GM12874 (cell line): Measurements from ENCODE around the gene PDIA4.

Experiments used
- TF ChIP-seq, protein P1 (sequence below): IDR thresholded peaks from 2 replicates; pipeline ENCODE4 v1.5.1; 2011; ENCODE audit warnings: low read depth, mild to moderate bottlenecking, control low read depth, low read length, moderate library complexity; ENCODE audit not compliant: insufficient read depth

PDIA4 gene

DNA sequence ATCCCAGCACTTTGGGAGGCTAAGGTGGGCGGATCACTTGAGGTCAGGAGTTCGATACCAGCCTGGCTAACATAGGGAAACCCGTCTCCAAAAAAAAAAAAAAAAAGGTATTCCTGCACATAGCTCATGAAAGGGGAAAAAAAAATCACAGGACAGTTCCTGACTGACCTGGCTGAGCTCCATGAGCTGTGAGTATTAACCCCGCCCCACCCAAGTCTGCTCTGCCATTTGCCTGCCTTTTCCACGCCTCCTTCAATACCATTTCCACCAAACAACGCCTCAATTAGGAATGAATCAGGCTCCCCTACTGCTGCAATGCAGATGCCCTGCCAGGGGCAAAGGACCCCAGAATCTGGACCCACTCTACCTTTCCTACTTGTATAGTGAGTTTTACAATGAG, 55.0 kb downstream of the PDIA4 start:
- TF ChIP-seq, protein P1, sequence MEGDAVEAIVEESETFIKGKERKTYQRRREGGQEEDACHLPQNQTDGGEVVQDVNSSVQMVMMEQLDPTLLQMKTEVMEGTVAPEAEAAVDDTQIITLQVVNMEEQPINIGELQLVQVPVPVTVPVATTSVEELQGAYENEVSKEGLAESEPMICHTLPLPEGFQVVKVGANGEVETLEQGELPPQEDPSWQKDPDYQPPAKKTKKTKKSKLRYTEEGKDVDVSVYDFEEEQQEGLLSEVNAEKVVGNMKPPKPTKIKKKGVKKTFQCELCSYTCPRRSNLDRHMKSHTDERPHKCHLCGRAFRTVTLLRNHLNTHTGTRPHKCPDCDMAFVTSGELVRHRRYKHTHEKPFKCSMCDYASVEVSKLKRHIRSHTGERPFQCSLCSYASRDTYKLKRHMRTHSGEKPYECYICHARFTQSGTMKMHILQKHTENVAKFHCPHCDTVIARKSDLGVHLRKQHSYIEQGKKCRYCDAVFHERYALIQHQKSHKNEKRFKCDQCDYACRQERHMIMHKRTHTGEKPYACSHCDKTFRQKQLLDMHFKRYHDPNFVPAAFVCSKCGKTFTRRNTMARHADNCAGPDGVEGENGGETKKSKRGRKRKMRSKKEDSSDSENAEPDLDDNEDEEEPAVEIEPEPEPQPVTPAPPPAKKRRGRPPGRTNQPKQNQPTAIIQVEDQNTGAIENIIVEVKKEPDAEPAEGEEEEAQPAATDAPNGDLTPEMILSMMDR, result no peak

DNA sequence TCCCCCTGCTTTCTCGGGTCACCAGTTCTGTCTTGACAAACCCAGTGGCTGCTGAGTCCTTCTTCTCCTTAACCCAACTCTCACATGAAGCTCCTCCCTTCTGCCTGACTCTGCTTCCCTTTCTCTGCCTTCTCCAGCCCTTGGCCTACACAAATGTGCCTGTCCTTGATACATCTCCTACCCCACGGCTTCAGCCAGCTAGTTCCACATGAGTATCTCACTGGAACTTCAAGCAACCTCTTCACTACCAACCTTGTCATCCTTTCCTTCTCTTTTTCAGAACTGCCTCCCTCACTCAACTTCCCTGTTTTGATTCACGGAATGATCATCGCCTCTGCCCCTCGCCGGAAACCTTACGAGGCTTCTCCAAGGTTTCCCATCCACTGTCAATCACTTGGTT, 55.9 kb downstream of the PDIA4 start:
- TF ChIP-seq, protein P1, result no peak

DNA sequence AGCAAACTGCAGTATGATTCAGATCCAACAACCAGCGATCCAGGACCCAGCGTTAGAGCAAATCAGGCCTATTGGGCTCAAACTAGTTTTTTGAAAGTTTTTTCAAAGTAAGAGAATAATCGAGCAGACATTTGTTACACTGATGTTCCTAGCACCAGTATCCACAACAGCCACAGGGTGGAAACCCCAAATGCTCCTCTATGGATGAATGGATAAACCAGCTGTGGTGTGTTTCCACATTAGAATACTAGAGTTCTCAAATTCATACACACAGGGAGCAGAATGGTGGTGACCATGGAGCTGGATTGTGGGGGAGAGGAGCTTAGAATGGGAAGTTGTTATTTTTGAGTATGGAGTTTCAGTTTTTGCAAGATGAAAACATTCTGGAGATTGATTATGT, 60.7 kb downstream of the PDIA4 start:
- TF ChIP-seq, protein P1, result no peak

DNA sequence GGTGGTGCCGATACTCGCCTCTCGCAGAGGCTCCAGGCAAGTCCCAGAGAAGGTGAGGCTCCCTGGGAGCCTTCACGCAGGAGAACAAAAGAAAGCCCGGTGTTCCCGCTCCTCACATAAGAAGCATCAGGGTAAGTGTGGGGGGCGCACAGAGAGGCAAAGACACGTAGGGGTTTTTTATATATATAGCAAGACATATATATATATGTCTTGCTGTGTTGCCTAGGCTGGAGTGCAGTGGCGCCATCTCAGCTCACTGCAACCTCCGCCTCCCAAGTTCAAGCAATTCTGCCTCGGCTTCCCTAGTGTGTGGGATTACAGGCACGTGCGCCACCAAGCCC, 61.3 kb downstream of the PDIA4 start:
- TF ChIP-seq, protein P1, result no peak

DNA sequence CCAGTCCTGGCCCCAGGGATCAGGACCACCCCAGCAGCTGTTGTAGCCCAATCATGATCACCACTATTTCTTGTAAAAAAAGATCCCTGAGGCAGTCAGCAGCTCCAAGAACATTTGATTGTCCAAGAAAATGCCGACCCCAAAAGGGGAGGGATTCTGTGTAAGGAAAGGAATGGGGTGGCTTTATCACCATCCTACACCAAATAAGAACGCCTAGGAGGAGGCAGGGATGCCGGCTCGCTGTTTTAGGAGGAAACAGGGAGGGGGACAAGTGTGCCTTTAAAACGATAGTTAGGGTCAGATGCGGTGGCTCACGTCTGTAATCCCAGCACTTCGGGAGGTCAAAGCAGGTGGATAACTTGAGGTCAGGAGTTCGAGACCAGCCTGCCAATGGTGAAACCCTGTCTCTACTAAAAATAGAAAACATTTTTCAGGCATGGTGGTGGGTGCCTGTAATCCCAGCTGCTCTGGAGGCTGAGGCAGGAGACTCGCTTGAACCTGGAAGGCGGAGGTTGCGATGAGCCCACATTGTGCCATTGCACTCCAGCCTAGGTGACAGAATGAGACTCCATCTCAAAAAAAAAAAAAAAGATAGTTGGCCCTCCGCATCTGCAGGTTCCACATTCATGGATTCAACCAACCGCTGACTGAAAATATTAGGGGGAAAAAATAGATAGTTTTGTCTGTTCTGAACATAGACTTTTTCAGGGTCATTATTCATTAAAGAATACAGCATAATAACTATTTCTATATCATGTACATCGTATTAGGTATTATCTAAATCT, 63.6 kb downstream of the PDIA4 start:
- TF ChIP-seq, protein P1, result no peak

DNA sequence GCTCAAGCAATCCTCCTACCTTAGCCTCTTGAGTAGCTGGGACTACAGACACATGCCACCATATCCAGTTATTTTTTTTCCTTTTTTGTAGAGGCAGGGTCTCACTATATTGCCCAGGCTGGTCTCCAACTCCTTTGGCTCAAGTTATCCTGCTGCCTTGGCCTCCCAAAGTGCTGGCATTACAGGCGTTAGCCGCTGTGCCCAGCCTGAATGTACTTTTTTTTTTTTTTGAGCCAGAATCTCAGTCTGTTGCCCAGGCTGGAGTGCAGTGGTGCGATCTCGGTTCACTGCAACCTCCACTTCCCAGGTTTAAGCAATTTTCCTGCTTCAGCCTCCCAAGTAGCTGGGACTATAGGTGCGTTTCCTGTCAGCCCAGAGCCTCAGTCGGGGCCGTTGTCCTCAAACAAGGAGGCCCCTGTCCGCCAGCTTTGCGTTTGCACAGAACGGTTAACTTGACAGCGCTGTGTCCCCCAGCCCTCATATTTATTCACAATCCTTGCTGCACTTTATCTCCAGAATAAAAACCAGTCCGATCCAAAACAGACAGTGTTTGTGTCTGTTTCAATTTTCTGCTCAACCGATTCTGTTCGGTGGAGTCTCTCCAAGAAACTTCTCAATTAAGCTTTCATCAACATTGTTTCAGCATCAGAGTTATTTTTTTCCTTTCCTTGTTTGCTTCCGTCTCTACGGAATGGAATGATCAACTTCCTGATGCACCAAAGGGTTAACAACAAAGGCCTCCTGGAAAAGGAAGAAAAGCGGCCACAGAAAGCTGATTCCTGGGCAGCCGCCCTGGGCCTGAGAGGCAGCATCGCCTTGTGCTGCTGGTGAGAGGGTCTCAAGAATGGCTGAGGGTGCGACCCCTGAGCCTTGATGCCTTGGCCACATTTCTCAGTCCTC, 64.5 kb downstream of the PDIA4 start:
- TF ChIP-seq, protein P1, result no peak

DNA sequence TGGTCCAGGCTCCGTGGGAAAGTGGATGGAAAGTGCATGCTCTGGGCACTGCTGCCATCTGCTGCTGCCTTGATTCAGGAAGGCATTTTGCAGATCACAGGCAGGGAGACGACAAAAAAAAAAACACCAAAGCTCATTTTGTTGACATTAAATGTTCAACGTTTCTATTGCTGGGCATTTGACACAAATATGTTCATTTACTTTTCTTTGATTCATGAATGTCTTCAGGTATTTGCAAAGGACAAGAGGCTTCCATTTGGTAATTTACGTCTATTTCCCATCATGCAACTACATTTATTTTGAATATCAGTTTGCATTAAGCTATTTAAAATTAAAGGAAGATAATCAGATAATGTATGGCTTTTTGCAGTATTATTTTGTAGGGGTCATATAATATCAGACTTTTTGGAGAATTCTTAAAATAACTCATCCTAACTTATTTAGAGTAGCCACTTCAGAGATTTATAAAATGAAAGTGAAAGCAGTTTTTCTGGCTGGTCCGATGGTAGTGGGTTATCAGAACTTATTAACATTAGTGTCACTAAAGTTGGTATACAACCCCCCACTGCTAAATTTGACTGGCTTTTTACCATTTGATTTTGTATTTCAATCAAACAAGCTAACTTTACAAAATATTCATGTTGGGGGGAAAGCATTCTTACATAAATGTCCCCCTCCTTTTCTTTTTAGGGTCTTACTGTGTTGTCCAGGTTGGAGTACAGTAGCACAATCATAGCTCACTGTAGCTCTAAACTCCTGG, 65.3 kb downstream of the PDIA4 start:
- TF ChIP-seq, protein P1, result peak; percentile 72
